GM10266 (cell line): ENCODE results near the gene ZNF831.

Experiments
- DNase-seq: peaks from one replicate; pipeline ENCODE4 v3.0.0; 2012; ENCODE audit errors: extremely low spot score
- CTCF ChIP-seq: IDR thresholded peaks from 2 replicates; pipeline ENCODE4 v1.5.1; 2012; ENCODE audit warnings: mild to moderate bottlenecking, low read depth; ENCODE audit not compliant: control insufficient read depth, insufficient read depth; ENCODE audit errors: missing control alignments

Gene ZNF831

GRCh38 chr20:59301343-59302007, 137.9 kb downstream of the ZNF831 start:
- no peak for TF ChIP-seq CTCF
- DNase-seq = no peak

DNA sequence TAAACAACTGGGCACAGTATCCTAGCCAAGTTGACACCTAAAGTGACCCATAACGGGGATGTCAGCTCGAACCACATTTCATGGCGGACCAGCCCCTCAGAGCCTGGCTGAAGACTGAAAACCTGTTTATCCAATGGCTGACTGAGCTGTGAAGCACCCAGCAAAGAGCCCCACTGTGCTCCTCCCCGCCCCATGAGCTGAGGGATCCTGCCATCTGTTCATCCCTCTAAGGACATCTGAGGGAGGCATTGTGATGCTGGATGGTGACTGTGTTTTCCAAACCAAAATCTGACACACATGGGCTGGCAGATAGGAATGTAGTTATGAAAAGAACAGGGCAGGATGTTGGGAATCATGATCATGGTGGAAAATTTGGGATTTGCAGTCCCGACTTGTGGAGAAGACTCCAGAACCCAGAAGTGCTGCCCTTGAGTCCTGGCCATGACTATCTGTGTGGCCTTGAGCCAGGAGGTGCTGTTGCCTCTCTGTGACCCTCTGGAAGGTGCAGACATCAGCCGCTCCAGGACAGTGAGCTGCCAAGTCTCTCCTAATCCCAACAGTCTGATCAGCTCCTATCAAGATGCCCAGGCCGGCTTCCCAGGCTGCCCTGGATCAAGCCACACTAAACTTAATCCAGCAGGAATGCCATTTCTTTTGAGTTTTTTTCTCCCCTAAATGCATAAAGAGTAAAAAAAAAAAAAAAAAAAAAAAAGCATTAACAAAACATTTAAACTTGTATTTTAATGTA, 142.5 kb downstream of the ZNF831 start:
- TF ChIP-seq CTCF = no peak
- DNase-seq = no peak

GRCh38 chr20:59307270-59307669, 143.6 kb downstream of the ZNF831 start:
- TF ChIP-seq CTCF = no peak
- no peak for DNase-seq
